Measurements from ENCODE around the gene MYCBP2.

MYCBP2 gene

DNA sequence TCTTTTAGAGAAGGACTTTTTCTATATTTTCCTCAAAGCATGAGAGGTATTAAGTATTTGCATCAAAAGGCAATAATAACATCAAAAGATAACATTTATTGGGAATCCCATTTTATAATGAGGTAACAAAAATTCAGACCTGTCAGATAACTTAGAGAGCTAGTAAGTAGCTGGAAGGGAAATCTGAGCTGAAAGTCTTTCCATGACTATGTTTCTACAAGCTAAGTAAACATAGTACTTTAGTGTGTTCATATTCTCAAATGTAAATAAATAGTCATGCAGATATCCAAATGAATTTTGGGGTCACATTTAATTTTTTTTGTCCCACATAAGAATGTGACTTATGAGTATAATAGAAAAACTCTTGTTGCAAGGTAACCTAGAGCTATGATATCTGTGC lies 212.6 kb downstream of the MYCBP2 start:
- FAIRE-seq (no peak), DNase-seq (ENCODE audit: low spot score) (no peak)

- DNase-seq (ENCODE audit: low spot score) = no peak
- no peak for FAIRE-seq
Measured at GRCh38 chr13:77113496-77113895, 213.4 kb downstream of the MYCBP2 start.

- FAIRE-seq = no peak
- no peak for DNase-seq (ENCODE audit: low spot score)
Measured at GRCh38 chr13:77105051-77105450, 221.8 kb downstream of the MYCBP2 start.

GRCh38 chr13:77099415-77099814 lies 227.5 kb downstream of the MYCBP2 start:
- DNase-seq (ENCODE audit: low spot score) = no peak
- FAIRE-seq = no peak

- no peak for FAIRE-seq
- DNase-seq (ENCODE audit: low spot score) = no peak
Measured at GRCh38 chr13:77095288-77095687, 231.6 kb downstream of the MYCBP2 start.

DNA sequence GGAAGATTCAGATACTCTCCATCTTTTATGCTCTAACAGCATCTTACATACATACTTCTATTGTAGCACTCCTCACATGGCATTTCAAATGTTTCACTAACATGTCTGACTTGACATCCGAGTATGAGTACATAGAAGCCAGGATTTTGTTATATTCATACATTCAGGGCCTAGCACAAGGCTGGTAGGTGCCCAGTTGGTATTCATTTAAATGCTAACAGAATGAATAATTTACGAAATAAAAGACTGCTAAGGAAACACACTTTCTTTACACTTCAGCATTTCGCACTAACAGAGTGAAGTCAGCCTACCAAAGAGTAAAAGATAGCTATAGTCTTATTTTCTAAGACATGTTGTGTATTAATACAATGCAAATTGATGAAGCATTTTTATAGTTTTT lies 232.1 kb downstream of the MYCBP2 start:
- FAIRE-seq (no peak), DNase-seq (ENCODE audit: low spot score) (no peak)

GRCh38 chr13:77093735-77094134 lies 233.2 kb downstream of the MYCBP2 start:
- FAIRE-seq (no peak), DNase-seq (ENCODE audit: low spot score) (no peak)

GRCh38 chr13:77084755-77085154 lies 242.1 kb downstream of the MYCBP2 start:
- no peak for FAIRE-seq
- no peak for DNase-seq (ENCODE audit: low spot score)

- DNase-seq (ENCODE audit: low spot score) (no peak), FAIRE-seq (no peak)
Measured at GRCh38 chr13:77079902-77080413, 246.9 kb downstream of the MYCBP2 start.

DNA sequence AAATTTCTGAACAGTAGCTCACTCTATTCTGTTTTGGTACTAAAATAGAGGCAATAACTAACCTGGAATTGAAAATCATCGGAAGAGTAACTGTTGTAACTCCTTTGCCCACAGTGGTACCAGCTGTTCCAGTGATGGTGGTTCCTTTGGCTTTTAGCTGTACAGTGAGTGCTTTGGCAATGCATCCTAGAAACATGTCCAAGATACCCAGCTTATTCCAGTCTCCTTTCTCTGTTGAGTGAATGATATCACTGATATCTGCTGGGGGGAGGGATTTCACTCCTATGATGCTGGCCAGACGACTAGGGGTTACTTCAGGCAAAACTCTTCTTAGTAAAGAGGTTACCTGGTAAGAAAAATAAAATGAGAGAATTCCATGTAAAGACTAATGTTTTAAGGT lies 259.4 kb downstream of the MYCBP2 start:
- FAIRE-seq (no peak), DNase-seq (ENCODE audit: low spot score) (no peak)

- no peak for FAIRE-seq
Measured at GRCh38 chr13:77065461-77066147, 261.3 kb downstream of the MYCBP2 start.

DNA sequence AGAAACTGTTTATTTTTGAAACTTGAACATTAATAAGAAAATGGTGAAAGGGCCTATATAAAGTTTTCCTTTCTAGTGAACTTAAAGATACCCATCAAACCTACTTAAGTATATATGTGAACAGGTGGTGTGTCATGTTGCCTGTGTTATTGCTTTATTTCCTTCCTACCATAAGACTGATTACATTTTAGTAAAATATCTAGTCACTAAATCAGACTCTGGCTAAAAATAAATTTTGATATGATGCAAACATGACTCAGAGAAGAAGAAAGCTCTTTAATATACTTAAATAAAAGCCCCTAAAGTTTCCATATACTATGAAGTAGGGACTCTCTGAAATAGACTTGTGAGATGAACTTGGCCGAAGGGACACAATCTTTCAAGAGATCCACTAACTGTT lies 264.8 kb downstream of the MYCBP2 start:
- FAIRE-seq (no peak), DNase-seq (ENCODE audit: low spot score) (no peak)

More at GRCh38 chr13:77065461-77066147, 261.3 kb downstream of the MYCBP2 start:
- no peak for DNase-seq (ENCODE audit: low spot score)

GRCh38 chr13:77061362-77061761 lies 265.5 kb downstream of the MYCBP2 start:
- no peak for FAIRE-seq

GRCh38 chr13:77056886-77057285 lies 270.0 kb downstream of the MYCBP2 start:
- FAIRE-seq (no peak), DNase-seq (ENCODE audit: low spot score) (no peak)

More at GRCh38 chr13:77061362-77061761, 265.5 kb downstream of the MYCBP2 start:
- DNase-seq (ENCODE audit: low spot score) = no peak

GRCh38 chr13:77056382-77056781 lies 270.5 kb downstream of the MYCBP2 start:
- no peak for DNase-seq (ENCODE audit: low spot score)
- no peak for FAIRE-seq

GRCh38 chr13:77055158-77055557 lies 271.7 kb downstream of the MYCBP2 start:
- FAIRE-seq = no peak
- no peak for DNase-seq (ENCODE audit: low spot score)

DNA sequence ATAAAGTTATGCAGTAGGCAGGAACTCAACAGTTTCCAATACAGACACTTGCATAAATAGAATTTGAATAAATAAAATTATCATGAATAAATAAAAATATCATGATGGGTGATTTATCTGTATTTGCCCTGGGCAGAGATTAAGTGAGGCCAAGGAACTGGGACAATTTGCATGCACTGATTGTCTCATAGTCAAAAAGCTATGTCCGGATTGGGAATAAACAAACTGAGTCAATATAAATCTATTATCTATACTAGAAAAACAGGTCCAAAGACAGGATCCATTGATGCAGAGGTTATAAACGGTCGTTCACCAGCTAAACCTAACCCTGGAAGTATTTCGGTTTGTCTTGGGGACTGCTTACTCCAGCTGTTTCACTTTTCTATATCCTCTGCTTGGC lies 273.7 kb downstream of the MYCBP2 start:
- FAIRE-seq (no peak), DNase-seq (ENCODE audit: low spot score) (no peak)

DNA sequence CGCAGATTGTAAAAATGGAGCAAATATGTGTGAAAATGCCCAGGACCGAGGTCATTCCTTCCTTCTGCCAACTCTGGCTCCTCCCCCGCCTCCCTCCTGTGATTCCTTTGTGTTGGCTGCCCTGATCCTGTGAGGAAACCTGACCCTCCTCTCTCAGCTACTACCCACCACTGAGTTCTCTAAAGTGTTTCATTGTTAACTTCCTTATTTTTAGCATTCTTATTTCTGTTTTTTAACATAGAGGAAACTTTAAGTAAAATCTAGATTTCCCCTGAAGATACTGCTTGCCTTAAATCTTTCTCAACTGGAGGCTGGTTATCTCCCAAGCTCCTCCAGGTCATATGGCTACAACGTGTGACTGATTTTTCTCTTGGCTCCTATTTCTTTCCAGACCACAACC lies 278.2 kb downstream of the MYCBP2 start:
- DNase-seq (ENCODE audit: low spot score) (no peak), FAIRE-seq (no peak)

DNA sequence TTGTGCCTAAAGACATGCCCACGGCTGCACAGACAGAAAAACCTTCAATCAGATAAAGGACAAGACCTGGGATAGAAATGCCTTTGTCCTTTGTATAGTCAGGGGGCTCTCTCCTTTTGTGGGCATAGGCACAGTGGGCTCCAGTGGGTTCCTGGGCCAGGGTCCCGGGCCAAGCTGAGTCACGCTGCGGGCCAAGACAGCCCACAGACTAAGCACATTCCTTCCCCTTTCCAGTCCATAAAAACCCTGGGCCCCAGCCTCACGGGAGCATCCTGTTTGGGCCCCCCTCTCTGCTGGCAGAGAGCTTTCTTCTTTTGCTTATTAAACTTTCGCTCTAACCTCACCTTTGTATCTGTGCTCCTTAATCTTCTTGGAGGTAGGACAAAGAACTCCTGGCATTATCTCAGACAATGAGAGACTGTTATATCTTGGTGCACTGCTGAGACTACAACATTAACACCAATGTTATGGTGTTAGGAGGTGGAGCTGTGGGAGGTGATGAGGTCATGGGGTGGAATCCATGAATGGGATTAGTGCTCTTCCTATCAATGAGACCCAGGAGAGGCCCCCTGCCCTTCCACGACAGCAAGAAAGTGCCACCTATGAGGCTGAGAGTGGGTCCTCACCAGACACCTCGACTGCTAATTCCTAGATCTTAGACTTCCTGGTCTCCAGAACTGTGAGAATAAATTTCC lies 279.1 kb downstream of the MYCBP2 start:
- no peak for FAIRE-seq
- DNase-seq (ENCODE audit: low spot score) = no peak

DNA sequence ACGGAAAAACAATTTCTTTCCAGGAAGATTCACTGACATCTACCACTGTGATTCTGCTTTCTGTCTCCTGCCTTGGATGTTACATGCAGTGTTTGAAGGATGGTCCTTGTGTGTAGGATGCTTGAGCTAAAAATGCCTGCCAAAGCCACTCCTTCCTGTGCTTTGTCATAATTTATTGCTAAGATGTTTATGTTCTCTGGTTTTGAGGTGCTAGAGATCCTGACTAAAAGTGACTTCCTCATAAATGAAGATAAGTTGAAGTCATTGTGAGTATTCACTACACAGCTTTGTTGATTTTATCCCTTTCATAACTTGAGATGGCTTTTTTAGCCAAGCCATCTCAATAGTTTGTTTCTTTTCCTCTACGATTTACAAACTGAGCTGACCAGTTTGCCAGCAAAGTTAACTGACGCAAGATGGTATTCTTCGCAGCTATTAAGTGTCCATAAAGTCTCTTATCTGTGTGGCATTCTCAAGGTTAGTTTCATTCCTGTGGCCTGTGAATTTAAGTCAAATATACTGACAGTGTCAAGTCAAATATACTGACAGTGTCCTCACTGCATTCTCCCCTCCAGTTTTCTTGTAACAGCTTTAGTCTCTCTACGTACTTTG lies 284.2 kb downstream of the MYCBP2 start:
- DNase-seq (ENCODE audit: low spot score) (no peak), FAIRE-seq (no peak)

DNA sequence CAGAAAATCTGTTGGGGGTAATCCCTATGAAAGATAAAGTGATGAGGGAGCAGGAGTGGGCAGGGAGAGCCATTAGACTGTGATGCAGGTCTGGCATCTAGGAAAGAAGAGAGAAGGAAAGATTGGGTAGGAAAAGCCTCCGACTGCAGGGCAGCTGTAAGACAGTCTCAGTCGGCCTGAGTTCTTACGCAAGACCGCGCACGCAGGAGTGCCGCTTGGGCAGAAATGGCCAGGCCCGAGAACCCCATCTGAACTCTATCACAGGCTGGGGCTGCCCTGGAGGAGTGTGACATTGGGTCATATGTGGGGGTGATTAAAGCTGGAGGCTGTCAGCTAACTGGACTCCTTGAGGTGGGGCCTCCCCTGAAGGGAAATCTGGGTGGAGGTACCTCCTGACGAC lies 286.1 kb downstream of the MYCBP2 start:
- FAIRE-seq (no peak), DNase-seq (ENCODE audit: low spot score) (no peak)

- DNase-seq (ENCODE audit: low spot score) (no peak), FAIRE-seq (no peak)
Measured at GRCh38 chr13:77040076-77040475, 286.8 kb downstream of the MYCBP2 start.

Measured in RCC 7860 (cell line).